Suppressor macrophage treated with lipopolysaccharide for 1 hour (primary cell): Measurements from ENCODE around the gene CFAP20.

Source experiments
- DNase-seq, 3 donors: peaks; one replicate each; pipeline ENCODE4 v3.0.0-alpha.2; 2020 to 2022

The CFAP20 gene

GRCh38 chr16:58129097-58129936 lies at the start of gene CFAP20:
CFAP20 (minus strand) TSS chr16:58129381; CDS start chr16:58129115, 266 bp downstream.
- DNase-seq: peak; percentile 99

GRCh38 chr16:58177353-58177710 lies 48.2 kb upstream of the CFAP20 start:
- DNase-seq: no peak

- no peak for DNase-seq
Measured at GRCh38 chr16:58176608-58177352, 47.6 kb upstream of the CFAP20 start.

GRCh38 chr16:58170223-58170622 lies 41.0 kb upstream of the CFAP20 start:
- DNase-seq: no peak

GRCh38 chr16:58160855-58161254 lies 31.7 kb upstream of the CFAP20 start:
- DNase-seq: no peak

- DNase-seq: no peak
Measured at GRCh38 chr16:58158725-58159124, 29.5 kb upstream of the CFAP20 start.

GRCh38 chr16:58157951-58158540 lies 28.9 kb upstream of the CFAP20 start:
- DNase-seq: no peak

- no peak for DNase-seq
Measured at GRCh38 chr16:58157239-58157638, 28.1 kb upstream of the CFAP20 start.

- no peak for DNase-seq
Measured at GRCh38 chr16:58155839-58156238, 26.7 kb upstream of the CFAP20 start.

GRCh38 chr16:58154345-58154744 lies 25.2 kb upstream of the CFAP20 start:
- no peak for DNase-seq

GRCh38 chr16:58152246-58152868 lies 23.2 kb upstream of the CFAP20 start:
- no peak for DNase-seq

- DNase-seq: no peak
Measured at GRCh38 chr16:58148526-58148925, 19.3 kb upstream of the CFAP20 start.

GRCh38 chr16:58148099-58148498 lies 18.9 kb upstream of the CFAP20 start:
- no peak for DNase-seq

- DNase-seq: no peak
Measured at GRCh38 chr16:58138852-58139251, 9.7 kb upstream of the CFAP20 start.

GRCh38 chr16:58137581-58137980 lies 8.4 kb upstream of the CFAP20 start:
- no peak for DNase-seq

- DNase-seq: no peak
Measured at GRCh38 chr16:58128711-58129096, 477 bp downstream of the CFAP20 start.

GRCh38 chr16:58128181-58128631 lies 975 bp downstream of the CFAP20 start:
- no peak for DNase-seq

- DNase-seq: no peak
Measured at GRCh38 chr16:58127634-58128033, 1.5 kb downstream of the CFAP20 start.

- peak; percentile 28 to 57 (median 46) for DNase-seq
Measured at GRCh38 chr16:58127033-58127556, 2.1 kb downstream of the CFAP20 start.

- no peak for DNase-seq
Measured at GRCh38 chr16:58126451-58126961, 2.7 kb downstream of the CFAP20 start.

GRCh38 chr16:58125781-58126335 lies 3.3 kb downstream of the CFAP20 start:
- peak in 2 of 3 donors; percentile 27 to 42 for DNase-seq

GRCh38 chr16:58125041-58125440 lies 4.1 kb downstream of the CFAP20 start:
- DNase-seq: no peak

GRCh38 chr16:58124601-58124915 lies 4.6 kb downstream of the CFAP20 start:
- DNase-seq: no peak
